PC-9 (cell line): ENCODE results near the gene MRE11.

Experiments used
- CTCF ChIP-seq: fragments of 200-600 bp; sonication (generic); conservative IDR thresholded peaks from 2 replicates; pipeline ENCODE4 v1.6.1; 2017; ENCODE audit warnings: mixed run types, antibody characterized with exemption, mild to moderate bottlenecking, moderate library complexity
- EZH2 ChIP-seq: fragments of 200-600 bp; sonication (generic); IDR thresholded peaks from 2 replicates; pipeline ENCODE4 v1.8.0; 2017; ENCODE audit warnings: antibody characterized with exemption, low read depth

GRCh38 chr11:94400457-94400838, 93.2 kb downstream of the MRE11 start:
- TF ChIP-seq CTCF = no peak
- TF ChIP-seq EZH2 = no peak
